GM12801 (cell line): Measurements from ENCODE around the gene INAFM1.

Experiments
- TF ChIP-seq, protein P1 (sequence below): IDR thresholded peaks from one replicate; pipeline ENCODE4 v1.5.1; 2011; ENCODE audit warnings: control low read depth; ENCODE audit not compliant: insufficient read length; ENCODE audit errors: extremely low read depth

The INAFM1 gene

DNA sequence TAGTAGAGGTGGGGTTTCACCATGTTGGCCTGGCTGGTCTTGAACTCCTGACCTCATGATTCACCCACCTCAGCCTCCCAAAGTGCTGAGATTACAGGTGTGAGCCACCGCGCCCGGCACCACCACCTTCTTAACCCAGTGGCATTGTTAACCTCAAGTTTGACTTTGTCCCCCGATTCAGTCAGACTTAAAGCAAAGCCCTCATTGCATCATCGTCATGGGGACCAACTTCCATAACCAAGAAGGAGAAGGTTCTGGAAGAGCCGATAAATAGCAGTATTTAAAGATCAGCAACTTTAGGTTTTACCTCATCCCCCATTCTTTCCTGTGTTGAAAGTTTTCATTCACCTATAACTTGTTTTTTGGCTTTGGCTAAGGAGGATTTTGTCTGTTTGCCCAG is 6.7 kb upstream of the INAFM1 start:
- TF ChIP-seq, protein P1, sequence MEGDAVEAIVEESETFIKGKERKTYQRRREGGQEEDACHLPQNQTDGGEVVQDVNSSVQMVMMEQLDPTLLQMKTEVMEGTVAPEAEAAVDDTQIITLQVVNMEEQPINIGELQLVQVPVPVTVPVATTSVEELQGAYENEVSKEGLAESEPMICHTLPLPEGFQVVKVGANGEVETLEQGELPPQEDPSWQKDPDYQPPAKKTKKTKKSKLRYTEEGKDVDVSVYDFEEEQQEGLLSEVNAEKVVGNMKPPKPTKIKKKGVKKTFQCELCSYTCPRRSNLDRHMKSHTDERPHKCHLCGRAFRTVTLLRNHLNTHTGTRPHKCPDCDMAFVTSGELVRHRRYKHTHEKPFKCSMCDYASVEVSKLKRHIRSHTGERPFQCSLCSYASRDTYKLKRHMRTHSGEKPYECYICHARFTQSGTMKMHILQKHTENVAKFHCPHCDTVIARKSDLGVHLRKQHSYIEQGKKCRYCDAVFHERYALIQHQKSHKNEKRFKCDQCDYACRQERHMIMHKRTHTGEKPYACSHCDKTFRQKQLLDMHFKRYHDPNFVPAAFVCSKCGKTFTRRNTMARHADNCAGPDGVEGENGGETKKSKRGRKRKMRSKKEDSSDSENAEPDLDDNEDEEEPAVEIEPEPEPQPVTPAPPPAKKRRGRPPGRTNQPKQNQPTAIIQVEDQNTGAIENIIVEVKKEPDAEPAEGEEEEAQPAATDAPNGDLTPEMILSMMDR, result no peak

DNA sequence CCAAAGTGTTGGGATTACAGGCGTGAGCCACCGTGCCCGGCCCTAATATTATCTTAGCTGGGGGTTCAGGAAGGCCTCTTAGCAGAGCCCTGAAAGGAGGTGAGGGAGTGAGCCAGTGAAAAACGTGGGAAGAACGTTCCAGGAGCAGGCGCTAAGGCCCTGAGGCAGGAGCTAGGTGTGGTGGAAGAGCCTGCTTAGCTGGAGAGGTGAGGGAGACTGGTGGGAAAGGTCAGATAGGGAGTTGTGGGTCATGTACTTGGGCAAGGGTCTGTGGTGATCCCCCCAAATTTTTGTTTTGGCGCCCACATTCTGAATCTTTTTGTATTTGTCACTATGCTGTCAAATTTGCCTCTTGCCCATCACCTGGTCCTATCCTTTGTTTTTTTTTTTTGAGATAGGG is 5.1 kb upstream of the INAFM1 start:
- TF ChIP-seq, protein P1, result no peak

DNA sequence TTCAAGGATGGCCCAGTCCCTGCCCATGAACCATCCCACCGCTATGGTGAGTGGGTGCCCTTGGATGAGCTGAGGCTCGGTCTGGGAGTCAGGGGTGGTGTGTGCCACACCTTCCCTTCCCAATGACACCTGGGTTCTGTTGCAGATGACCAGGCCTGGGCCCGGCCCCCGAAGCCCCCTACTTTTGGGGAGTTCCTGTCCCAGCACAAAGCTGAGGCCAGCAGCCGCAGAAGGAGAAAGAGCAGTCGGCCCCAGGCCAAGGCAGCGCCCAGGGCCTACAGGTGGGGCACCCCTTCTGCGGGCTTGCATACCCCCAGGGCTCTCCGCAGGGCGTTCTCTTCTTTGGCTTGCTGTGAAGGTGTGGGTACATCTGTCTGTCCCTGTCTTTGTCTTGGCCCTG is 4.3 kb upstream of the INAFM1 start:
- TF ChIP-seq, protein P1, result no peak

DNA sequence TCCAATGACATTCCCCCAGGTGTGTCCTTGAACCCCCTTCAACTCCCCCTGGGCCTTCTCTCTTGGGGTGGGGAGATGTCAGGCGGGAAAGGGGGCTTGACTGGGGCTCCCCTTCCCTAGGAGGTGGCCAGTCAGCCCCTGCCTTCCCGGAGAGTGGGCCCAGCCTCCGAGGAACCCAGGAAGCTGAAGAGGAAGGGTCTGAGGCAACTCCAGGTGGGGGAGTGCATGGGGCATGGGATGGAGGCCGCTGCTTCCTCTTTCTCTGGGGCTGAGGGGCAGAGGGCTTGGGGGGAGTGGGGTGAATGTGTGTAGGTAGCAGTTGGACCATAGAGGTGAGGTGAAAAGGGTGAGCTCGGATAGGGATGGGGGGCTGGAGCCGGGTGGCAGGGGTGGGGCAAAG is 2.7 kb upstream of the INAFM1 start:
- TF ChIP-seq, protein P1, result no peak

DNA sequence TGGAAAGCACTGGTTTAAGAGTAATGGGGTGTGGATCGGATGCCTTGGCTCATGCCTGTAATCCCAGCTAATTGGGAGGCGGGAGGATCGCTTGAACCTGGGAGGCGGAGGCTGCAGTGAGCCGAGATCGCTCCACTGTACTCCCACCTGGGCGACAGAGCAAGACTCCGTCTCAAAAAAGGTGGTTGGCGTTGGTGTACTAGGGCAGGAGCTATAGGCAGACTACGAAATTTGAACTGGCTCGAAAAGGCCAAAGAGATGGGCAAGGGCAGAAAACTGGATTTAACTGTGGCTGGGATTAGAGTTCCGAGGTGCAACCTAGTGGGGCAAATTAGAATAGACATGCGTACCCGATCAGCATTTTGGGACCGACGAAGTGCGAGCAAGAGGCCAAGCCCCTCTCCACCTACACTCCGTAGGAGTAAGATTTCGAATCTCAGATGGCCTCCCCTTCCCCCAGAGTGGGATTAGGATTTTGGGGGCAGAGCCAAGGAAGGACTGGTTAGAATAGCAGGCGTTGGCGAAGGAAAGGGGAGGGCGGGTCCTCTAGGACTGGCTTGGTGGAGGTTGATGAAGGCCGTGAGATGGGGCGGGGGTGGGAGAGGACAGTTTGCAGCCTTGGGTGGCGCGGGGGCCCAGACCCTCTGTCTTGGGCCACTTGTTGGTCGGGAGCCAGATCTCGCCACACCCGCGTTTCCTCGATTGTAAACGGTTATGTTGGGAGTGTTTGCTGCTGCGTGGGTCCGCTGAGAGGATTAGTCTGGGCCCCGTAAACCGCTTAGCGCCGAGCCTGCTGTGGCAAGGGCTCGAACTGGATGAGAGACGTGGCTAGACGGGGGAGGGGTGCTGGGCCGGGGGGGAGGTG is 2.0 kb upstream of the INAFM1 start:
- TF ChIP-seq, protein P1, result no peak

DNA sequence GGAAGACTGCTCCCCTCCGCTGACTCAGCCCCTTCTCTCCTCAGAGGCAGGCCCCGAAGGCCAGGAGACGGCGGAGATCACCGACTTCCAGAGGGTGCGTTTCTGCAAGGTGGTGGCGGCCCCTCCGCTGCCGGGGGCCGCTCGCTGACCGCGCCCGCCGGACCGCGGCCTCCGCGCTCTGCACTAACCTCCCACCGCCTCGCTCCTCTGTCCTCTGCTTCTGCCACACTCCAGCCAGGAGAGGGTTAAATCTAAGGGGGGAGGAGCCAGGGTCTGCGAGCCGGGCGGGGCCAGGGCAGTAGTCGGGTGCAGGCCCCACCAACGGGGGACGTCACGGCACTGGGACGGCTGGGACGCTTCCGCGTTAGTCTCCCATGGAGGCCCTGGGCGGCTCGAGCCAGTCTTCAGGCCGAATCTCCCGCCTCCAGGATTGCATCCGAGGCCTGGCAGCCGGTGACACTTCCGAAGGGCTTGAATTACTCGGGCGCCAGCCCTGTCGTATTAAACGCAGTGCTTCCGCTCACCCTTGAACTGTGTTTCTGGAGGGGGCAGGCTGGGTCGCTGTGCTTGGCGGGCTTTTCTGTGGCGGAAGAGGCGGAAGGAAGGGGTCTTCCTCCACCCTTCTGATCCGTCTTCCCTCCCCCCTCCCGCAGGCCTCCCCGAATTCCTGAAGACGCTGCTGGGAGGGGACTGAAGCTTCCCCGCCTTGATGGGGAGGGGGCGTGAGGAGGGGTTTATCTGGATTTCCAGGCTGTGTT is 1.2 kb upstream of the INAFM1 start:
- TF ChIP-seq, protein P1, result no peak

DNA sequence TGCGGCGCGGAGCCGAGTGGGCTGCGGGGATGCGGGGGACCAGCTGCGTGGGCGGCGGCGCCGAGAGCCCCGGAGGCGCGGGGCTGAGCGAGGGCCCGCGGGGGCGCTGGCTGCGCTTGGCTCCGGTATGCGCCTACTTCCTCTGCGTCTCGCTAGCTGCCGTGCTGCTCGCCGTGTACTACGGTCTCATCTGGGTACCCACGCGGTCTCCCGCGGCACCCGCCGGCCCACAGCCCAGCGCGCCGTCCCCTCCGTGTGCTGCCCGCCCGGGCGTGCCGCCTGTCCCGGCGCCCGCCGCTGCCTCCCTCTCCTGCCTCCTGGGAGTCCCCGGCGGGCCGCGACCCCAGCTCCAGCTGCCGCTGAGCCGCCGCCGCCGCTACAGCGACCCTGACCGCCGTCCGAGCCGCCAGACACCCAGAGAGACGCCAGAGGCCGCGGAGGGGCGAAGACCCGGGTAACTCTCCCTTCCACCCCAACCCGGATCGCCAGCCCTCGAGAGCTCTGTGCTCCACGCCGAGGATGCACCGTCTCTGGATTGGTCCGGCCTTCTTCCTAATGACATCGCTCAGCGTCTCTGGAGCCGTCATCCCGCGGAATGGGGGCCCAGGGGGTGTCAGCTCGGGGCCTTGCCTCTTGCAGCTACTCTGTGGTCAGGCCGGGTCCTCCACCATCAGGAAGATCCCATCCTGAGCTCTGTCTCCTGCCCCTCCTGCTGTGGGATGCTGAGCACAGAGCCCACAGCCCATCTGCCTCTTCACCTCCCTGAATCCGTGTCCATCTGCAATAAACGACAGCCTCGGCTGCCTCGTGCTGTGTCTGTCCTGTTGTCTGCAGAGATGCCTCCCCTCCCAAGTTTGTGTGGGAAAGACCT is 441 bp downstream of the INAFM1 start:
- TF ChIP-seq, protein P1, result no peak
